HG02798 (cell line): ENCODE data around the gene CASZ1.

Source experiments
- ATAC-seq: cut with Tn5 transposase; IDR thresholded peaks from one replicate; pipeline ENCODE4 v1.9.1; 2021; ENCODE audit warnings: mild to moderate bottlenecking; ENCODE audit not compliant: unreplicated experiment, poor library complexity

CASZ1 gene

DNA sequence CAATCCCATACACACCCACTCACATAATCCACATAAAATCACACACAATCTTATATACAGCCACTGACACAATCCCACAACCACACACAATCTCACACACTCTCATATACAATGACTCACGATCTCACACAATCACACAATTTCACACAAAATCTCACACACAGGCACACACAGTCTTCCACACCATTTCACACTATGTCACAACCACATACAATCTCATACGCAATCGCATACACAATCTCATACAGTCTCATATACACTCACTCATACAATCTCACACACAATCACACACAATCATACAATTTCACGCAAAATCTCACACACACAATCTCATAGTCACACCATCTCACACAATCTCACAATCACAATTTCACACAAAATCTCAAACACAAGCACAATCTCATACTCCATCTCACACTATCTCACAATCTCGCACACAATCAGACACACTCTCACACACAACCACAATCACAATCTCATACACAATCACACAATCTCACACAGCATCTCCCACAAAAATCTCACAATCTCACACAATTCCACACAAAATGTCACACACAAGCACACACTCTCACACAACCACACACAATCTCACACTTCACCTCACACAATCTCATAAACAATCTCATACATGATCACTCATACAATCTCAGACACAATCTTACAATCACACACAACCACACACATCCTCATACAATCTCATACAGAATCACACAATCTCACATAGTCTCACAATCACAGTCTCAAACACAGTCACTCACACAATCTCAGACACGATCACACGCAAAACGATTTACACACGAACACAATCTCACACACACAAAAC lies 18.5 kb downstream of the CASZ1 start:
- ATAC-seq: no peak

DNA sequence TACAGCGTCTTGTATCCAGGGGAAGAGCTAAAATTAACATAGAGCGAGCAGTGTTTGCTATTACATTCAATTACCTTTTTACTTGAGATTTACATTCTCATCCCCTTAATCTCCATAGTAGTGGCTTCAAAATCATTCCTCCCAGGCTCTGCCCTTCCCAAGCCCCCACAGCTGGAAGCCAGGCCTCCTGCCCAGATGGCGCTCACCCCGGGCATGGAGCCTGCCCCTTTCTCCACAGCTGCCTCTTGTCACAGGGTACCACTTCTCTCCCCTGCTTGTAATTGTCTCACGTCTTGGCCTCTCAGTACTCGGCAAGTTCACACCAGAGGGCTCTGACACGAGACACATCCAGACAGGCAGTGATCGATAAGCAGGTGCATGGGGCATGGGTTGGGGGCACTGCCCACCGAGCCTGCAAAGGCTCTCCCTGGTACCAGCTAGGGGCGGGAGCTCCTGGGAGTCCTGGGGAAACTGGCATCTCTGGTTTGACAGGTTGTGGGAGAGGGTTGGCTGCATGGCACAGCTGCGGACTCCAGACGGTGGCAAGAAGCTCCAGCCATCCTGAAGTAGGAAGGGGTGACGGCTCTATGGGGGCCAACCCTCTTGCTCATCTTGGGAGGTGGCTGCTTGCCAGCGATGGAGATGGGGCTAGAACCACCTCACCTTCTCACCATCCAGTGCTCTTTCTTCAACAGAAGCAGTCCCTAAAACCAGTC lies 20.1 kb downstream of the CASZ1 start:
- no peak for ATAC-seq

DNA sequence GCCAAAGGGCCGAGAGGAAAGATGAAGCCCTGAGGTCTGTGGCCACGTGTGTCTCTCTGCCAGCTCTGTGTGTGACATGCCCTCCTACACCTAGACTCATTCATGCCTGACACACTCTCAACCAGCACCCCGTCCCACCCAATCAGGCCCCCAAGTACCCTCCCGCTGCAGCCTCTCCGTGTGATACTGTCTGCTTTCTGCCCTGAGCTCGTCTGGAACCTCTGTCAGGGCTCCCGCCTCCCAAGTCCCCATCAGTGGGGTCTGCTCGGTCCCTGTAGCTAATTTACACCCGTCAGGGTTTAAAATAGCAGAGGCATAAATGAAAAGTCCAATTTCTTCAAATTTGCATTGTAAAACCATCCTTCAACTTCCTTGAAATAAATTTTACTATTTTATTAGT lies 20.7 kb downstream of the CASZ1 start:
- ATAC-seq: no peak

- ATAC-seq: no peak
Measured at GRCh38 chr1:10774615-10775310, 21.7 kb downstream of the CASZ1 start.

GRCh38 chr1:10773851-10774614 lies 22.4 kb downstream of the CASZ1 start:
- no peak for ATAC-seq

GRCh38 chr1:10773376-10773775 lies 23.1 kb downstream of the CASZ1 start:
- no peak for ATAC-seq

GRCh38 chr1:10772711-10773110 lies 23.7 kb downstream of the CASZ1 start:
- no peak for ATAC-seq

DNA sequence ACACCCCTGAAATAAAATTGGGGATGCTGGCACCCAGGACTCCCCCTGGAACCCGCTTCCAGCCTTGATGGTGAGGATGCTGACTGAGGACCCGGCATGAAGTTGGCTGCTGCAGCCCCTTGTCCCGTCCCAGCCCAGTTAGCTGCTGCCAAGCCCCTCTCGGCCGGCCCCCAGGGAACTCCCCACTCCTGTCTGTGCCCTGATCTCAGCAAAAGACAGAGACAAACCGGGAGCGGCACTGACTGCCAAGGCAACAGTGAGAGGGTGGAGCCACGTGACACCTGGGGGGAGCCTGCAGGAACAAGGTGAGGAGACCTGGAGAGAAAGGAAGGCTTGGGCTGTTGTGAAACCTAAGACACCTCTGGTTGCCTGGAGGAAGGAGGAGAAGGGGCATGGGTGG lies 24.7 kb downstream of the CASZ1 start:
- no peak for ATAC-seq

DNA sequence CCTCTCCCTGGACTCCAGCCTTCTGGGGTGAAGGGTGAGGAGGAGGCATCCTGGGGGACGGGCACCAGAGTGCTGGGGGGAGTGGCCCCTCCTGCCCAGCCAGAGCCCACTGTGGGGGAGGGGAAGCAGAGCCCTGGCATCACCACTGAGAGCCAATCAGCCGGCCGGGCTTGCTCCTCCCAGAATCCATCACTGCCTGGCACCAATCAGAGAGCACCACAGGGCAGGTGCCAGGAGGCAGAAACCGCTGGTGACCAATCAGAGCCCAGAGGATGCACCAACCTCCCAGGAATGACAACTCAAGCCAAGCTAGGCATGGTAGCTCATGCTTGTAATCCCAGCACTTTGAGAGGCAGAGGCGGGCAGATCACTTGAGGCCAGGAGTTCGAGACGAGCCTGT lies 27.9 kb downstream of the CASZ1 start:
- ATAC-seq: no peak

- ATAC-seq: no peak
Measured at GRCh38 chr1:10767282-10767681, 29.2 kb downstream of the CASZ1 start.

DNA sequence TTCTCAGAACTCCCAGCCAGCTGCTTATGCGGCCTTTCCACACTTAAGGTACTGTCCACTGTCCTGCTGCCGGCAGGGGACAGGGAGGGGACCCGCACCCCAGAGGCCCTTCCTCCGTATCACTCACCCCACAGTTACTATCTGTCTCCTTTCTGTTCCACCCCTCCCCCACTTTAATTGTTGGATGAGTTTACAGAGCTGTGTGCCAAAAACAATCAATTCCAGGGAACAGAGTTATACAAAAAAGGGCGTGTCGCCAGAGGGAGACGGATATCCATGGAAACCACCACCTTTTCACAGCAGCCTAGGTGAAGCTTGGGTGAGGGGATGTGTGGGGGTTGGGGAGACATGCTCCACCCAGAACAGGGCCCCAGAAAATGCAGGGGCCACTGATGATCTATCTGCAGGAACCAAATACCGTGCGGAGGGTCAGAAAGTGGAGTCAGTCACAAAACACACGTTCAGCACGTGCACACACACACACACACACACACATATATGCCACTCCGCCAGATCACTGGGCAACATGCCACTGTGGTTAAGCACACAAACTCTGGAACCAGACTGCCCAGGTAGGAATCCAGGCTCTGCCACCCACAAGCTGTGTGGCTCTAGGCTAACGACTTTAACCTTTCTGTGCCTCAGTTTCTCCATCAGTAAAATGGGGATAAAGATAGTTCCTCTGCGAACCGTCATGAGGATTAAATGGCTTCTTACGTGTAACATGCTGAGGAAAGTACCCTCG lies 30.5 kb downstream of the CASZ1 start:
- no peak for ATAC-seq

GRCh38 chr1:10765304-10765703 lies 31.1 kb downstream of the CASZ1 start:
- no peak for ATAC-seq

DNA sequence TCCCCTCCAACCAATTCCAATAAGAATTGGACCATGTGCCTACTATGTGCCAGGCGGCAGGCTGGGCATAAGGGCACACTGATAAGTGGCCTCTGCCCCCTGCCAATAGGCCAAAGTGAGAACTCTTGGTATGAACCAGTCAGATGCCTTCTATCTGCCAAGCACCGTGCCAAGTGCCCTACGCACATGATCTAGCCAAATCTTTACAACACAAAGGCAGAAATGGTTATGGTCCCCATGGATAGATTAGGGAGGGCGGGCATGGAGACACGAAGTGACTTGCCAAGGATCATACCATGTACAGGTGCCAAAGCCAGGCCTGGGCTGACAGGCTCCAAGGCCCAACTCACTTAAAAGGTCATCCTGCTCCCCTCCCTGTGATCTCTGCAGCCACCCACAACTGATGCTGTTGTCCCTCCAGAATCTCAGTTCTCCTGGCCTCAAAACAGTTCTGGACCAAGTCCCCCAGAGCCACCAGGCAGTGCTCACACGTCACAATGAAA lies 32.1 kb downstream of the CASZ1 start:
- no peak for ATAC-seq

- ATAC-seq: no peak
Measured at GRCh38 chr1:10762875-10763274, 33.6 kb downstream of the CASZ1 start.

- ATAC-seq: no peak
Measured at GRCh38 chr1:10762153-10762523, 34.3 kb downstream of the CASZ1 start.

GRCh38 chr1:10761503-10762152 lies 34.8 kb downstream of the CASZ1 start:
- no peak for ATAC-seq

- no peak for ATAC-seq
Measured at GRCh38 chr1:10760566-10761502, 35.6 kb downstream of the CASZ1 start.
